HCT116 (cell line): ENCODE measurements around the gene TRPM3. TPM values are rescaled to one million over a fixed set of nuclear protein-coding genes. Genes with fewer than 3 reads are reported as not detected.

Source experiments
- ATAC-seq: fragments of 200-7000 bp; cut with Tn5 transposase; 2 replicates; pipeline ENCODE4 v1.9.1; 2020; ENCODE audit warnings: mild to moderate bottlenecking, moderate library complexity
- BruUV-seq: library from RNA; stranded (reverse); fragments of 400-500 nt; replicated peaks from 2 replicates; lab custom pipeline; 2021; lab: Mats Ljungman, UMichigan
- CTCF ChIA-PET: fragments of 300-600 bp; sonication (Branson Sonifier 250); formaldehyde crosslinking; loops from one replicate; lab custom pipeline; 2021; ENCODE audit warnings: antibody characterized with exemption; lab: Charles Lee
- POLR2A ChIA-PET: fragments of 300-600, 350-600 bp; sonication (Branson Sonifier 250); formaldehyde crosslinking; loops from one replicate; lab custom pipeline; 2021; ENCODE audit warnings: antibody characterized with exemption; lab: Charles Lee
- RAD21 ChIA-PET, 2 experiments: fragments of 300-600 bp; sonication (Branson Sonifier 250); formaldehyde crosslinking; loops; one replicate each; lab custom pipeline; 2023; ENCODE audit warnings: low total read pairs in 2 of 2; ENCODE audit not compliant: uncharacterized antibody in 2 of 2, unreplicated experiment in 2 of 2, low non-redundant PET in 1 of 2; lab: Charles Lee
- DNase-seq: peaks from one replicate; pipeline ENCODE4 v3.0.0-alpha.2; 2010; ENCODE audit warnings: low read depth, low spot score
- H2AFZ ChIP-seq: fragments of 200-600 bp; shearing (Covaris generic), sonication (generic); 2 replicates; pipeline ENCODE4 v1.6.1; 2017; ENCODE audit warnings: low read depth, mixed run types, mixed read lengths, antibody characterized with exemption, low read length; ENCODE audit not compliant: poor library complexity, severe bottlenecking
- H3K27ac ChIP-seq: 2 replicates; pipeline ENCODE4 v1.5.1; 2012; ENCODE audit warnings: low read depth, low read length
- H3K27me3 ChIP-seq: fragments of 200-600 bp; sonication (generic); 2 replicates; pipeline ENCODE4 v1.6.1; 2016; ENCODE audit warnings: mixed run types, low read length, mixed read lengths; ENCODE audit not compliant: insufficient read depth
- H3K36me3 ChIP-seq, 2 experiments: fragments of 200-500 bp in 1 of 2; fragments of 200-600 bp in 1 of 2; sonication (Bioruptor generic) in 1 of 2; sonication (generic) in 1 of 2; 2 replicates each; pipeline versions ENCODE4 v1.5.1 to v1.6.1; 2014 to 2016; ENCODE audit warnings: low read length in 2 of 2, inconsistent platforms in 1 of 2, mixed read lengths in 1 of 2, mixed run types in 1 of 2; ENCODE audit not compliant: insufficient read depth in 2 of 2, control insufficient read depth in 1 of 2
- H3K4me1 ChIP-seq, 2 experiments: fragments of 200-600 bp in 1 of 2; sonication (generic) in 1 of 2; 2 replicates each; pipeline versions ENCODE4 v1.5.1 to v1.6.1; 2012 to 2017; ENCODE audit warnings: low read length in 2 of 2, inconsistent platforms in 1 of 2, mild to moderate bottlenecking in 1 of 2, mixed read lengths in 1 of 2, mixed run types in 1 of 2, moderate library complexity in 1 of 2; ENCODE audit not compliant: insufficient read depth in 2 of 2, control insufficient read depth in 1 of 2
- H3K4me2 ChIP-seq: fragments of 200-600 bp; sonication (generic); 2 replicates; pipeline ENCODE4 v1.6.1; 2017; ENCODE audit warnings: mixed run types, low read length, mixed read lengths
- H3K4me3 ChIP-seq, 2 experiments: fragments of 200-600 bp in 1 of 2; sonication (generic) in 1 of 2; replicated peaks in 1 of 2; 2 replicates each; pipeline ENCODE4 v1.5.1; 2011 to 2016; ENCODE audit warnings: low read length in 2 of 2, control low read depth in 1 of 2, low read depth in 1 of 2, mild to moderate bottlenecking in 1 of 2, mixed read lengths in 1 of 2, mixed run types in 1 of 2
- H3K79me2 ChIP-seq: fragments of 200-600 bp; sonication (generic); 2 replicates; pipeline ENCODE4 v1.6.1; 2017; ENCODE audit warnings: mild to moderate bottlenecking, mixed run types, low read length, moderate library complexity, mixed read lengths; ENCODE audit not compliant: insufficient read depth
- H3K9ac ChIP-seq: fragments of 200-600 bp; sonication (generic); 2 replicates; pipeline ENCODE4 v1.6.1; 2016; ENCODE audit warnings: low read length, mixed read lengths
- H3K9me2 ChIP-seq: fragments of 200-600 bp; sonication (generic), shearing (Covaris generic); 2 replicates; pipeline ENCODE4 v1.6.1; 2017; ENCODE audit warnings: mixed run types, mild to moderate bottlenecking, moderate library complexity; ENCODE audit not compliant: insufficient read depth
- H3K9me3 ChIP-seq, 2 experiments: fragments of 200-500 bp in 1 of 2; fragments of 200-600 bp in 1 of 2; sonication (Bioruptor generic) in 1 of 2; sonication (generic) in 1 of 2; 2 replicates each; pipeline ENCODE4 v1.6.1; 2014 to 2017; ENCODE audit warnings: low read length in 2 of 2, mixed read lengths in 2 of 2, inconsistent platforms in 1 of 2, low read depth in 1 of 2, mild to moderate bottlenecking in 1 of 2, mixed run types in 1 of 2, moderate library complexity in 1 of 2; ENCODE audit not compliant: control insufficient read depth in 1 of 2, insufficient read depth in 1 of 2
- H4K20me1 ChIP-seq: fragments of 200-600 bp; sonication (generic), shearing (Covaris generic); 2 replicates; pipeline ENCODE4 v1.6.1; 2017; ENCODE audit warnings: mixed run types, mild to moderate bottlenecking, moderate library complexity; ENCODE audit not compliant: insufficient read depth
- ATF3 ChIP-seq: IDR thresholded peaks from 2 replicates; pipeline ENCODE4 v1.6.1; 2012
- CEBPB ChIP-seq: IDR thresholded peaks from 2 replicates; pipeline ENCODE4 v1.6.1; 2012; ENCODE audit warnings: low read depth
- CTCF ChIP-seq, 3 experiments: fragments of 200-600 bp in 1 of 3; sonication (generic) in 1 of 3; IDR thresholded peaks in 2 of 3; conservative IDR thresholded peaks in 1 of 3; 2 replicates each; pipeline ENCODE4 v1.5.1; 2012 to 2017; ENCODE audit warnings: low read depth in 2 of 3, low read length in 2 of 3, antibody characterized with exemption in 1 of 3, borderline replicate concordance in 1 of 3, control low read depth in 1 of 3, mild to moderate bottlenecking in 1 of 3, mixed read lengths in 1 of 3, mixed run types in 1 of 3, moderate library complexity in 1 of 3; ENCODE audit not compliant: insufficient read depth in 1 of 3
- EGR1 ChIP-seq: IDR thresholded peaks from 2 replicates; pipeline ENCODE4 v1.6.1; 2012; ENCODE audit warnings: low read depth
- ELF1 ChIP-seq: IDR thresholded peaks from 2 replicates; pipeline ENCODE4 v1.6.1; 2012; ENCODE audit warnings: low read depth, borderline replicate concordance
- EZH2phosphoT487 ChIP-seq: fragments of 200-600 bp; IDR thresholded peaks from 2 replicates; pipeline ENCODE4 v1.6.1; 2018; ENCODE audit warnings: antibody characterized with exemption, borderline replicate concordance
- FOSL1 ChIP-seq: IDR thresholded peaks from 2 replicates; pipeline ENCODE4 v1.6.1; 2012; ENCODE audit warnings: low read depth
- JUND ChIP-seq: IDR thresholded peaks from 2 replicates; pipeline ENCODE4 v1.6.1; 2012
- MAX ChIP-seq: IDR thresholded peaks from 2 replicates; pipeline ENCODE4 v1.6.1; 2012
- POLR2A ChIP-seq: IDR thresholded peaks from 2 replicates; pipeline ENCODE4 v1.7.0; 2011; ENCODE audit warnings: borderline replicate concordance; ENCODE audit not compliant: insufficient read depth, insufficient read length; ENCODE audit errors: extremely low read depth
- POLR2AphosphoS5 ChIP-seq: IDR thresholded peaks from 2 replicates; pipeline ENCODE4 v1.6.1; 2011; ENCODE audit warnings: mild to moderate bottlenecking, low read depth, low read length, moderate library complexity
- REST ChIP-seq: IDR thresholded peaks from 2 replicates; pipeline ENCODE4 v1.6.1; 2012; ENCODE audit warnings: low read depth
- TCF7L2 ChIP-seq: IDR thresholded peaks from 2 replicates; pipeline ENCODE4 v1.7.0; 2011; ENCODE audit warnings: borderline replicate concordance, inconsistent platforms; ENCODE audit not compliant: insufficient read depth, insufficient read length; ENCODE audit errors: extremely low read depth
- ZBTB33 ChIP-seq: IDR thresholded peaks from 2 replicates; pipeline ENCODE4 v1.6.1; 2011; ENCODE audit warnings: mild to moderate bottlenecking, low read length, moderate library complexity; ENCODE audit not compliant: insufficient replicate concordance; ENCODE audit errors: extremely low read depth
- ZFX ChIP-seq: fragments of 450-650 bp; IDR thresholded peaks from 2 replicates; pipeline ENCODE4 v1.6.1; 2017
- intact Hi-C: fragments of 100-400 bp; cut with micrococcal nuclease; formaldehyde crosslinking; loops from 2 replicates; pipeline ENCODE4 v1.10.0; 2022
- total RNA-seq: library from RNA; stranded (reverse); gene quantifications from one replicate; pipeline ENCODE4 v1.2.1, GENCODE V29; 2021; ENCODE audit not compliant: unreplicated experiment

Gene TRPM3
- total RNA-seq, 1 experiment from 2014 or later = not detected

GRCh38 chr9:70552561-70552960 is 568.9 kb downstream of the TRPM3 start (continued):
- TF ChIP-seq REST (no peak), MAX (no peak), EZH2phosphoT487 (no peak), ZFX (no peak), ATF3 (no peak), POLR2AphosphoS5 (no peak), POLR2A (no peak)

- Histone ChIP-seq H3K4me3 (no peak overlapping the region), H2AFZ (no peak overlapping the region), H3K4me1 (no peaks in the 10 kb centered on the region), H3K9me3 (no peaks in the 10 kb centered on the region), H3K27ac (no peak overlapping the region), H3K9ac (no peak overlapping the region), H3K27me3 (no peaks in the 10 kb centered on the region), H3K36me3 (no peaks in the 10 kb centered on the region), H4K20me1 (no peaks in the 10 kb centered on the region), H3K4me2 (no peak overlapping the region), H3K79me2 (no peaks in the 10 kb centered on the region)
- DNase-seq (no peak), ATAC-seq (no peak)
- ChIA-PET RAD21 (no interaction called here), POLR2A (no interaction called here)
- BruUV-seq = no TSS peak
- intact Hi-C loops = no loop called here
- TF ChIP-seq CEBPB (no peak), POLR2A (no peak), ZFX (no peak), ATF3 (no peak), JUND (no peak), POLR2AphosphoS5 (no peak), CTCF (IDR thresholded peaks at IDR 0.05 in 2 of 3, conservative IDR thresholded peaks at IDR 0.05 in 1 of 3; ENCODE audit: borderline replicate concordance in 1 of 3, insufficient read depth in 1 of 3, low read depth in 2 of 3, low read length in 2 of 3) (no peak), ZBTB33 (no peak), MAX (no peak), FOSL1 (no peak), EZH2phosphoT487 (no peak), ELF1 (no peak), EGR1 (no peak), TCF7L2 (no peak)
- TF ChIP-seq, all 23 proteins: peak for 0
- no peaks in the 10 kb centered on the region for H3K9me2 ChIP-seq
- CTCF ChIA-PET = no interaction called here
Observed at GRCh38 chr9:70551801-70552200, 569.6 kb downstream of the TRPM3 start.
